ENCODE data around the gene UGT1A1.

The UGT1A1 gene

GRCh38 chr2:233817361-233817911 is 57.4 kb downstream of the UGT1A1 start:
- no peak for DNase-seq (ENCODE audit: low spot score)

- DNase-seq (ENCODE audit: low spot score) = no peak
Measured at GRCh38 chr2:233817995-233818638, 58.0 kb downstream of the UGT1A1 start.

GRCh38 chr2:233818639-233819621 is 58.9 kb downstream of the UGT1A1 start:
- DNase-seq (ENCODE audit: low spot score) = no peak

GRCh38 chr2:233819884-233820773 is 60.1 kb downstream of the UGT1A1 start:
- DNase-seq (ENCODE audit: low spot score) = no peak

GRCh38 chr2:233820774-233821105 is 60.7 kb downstream of the UGT1A1 start:
- DNase-seq (ENCODE audit: low spot score) = no peak

GRCh38 chr2:233821196-233821595 is 61.1 kb downstream of the UGT1A1 start:
- DNase-seq (ENCODE audit: low spot score) = no peak

- DNase-seq (ENCODE audit: low spot score) = no peak
Measured at GRCh38 chr2:233821709-233822100, 61.6 kb downstream of the UGT1A1 start.

- no peak for DNase-seq (ENCODE audit: low spot score)
Measured at GRCh38 chr2:233822101-233822771, 62.2 kb downstream of the UGT1A1 start.

Data from CD4-positive, alpha-beta T cell treated with Interleukin-6 at 100 ng/mL for 8 hours (primary cell).